Stimulated activated CD8-positive, alpha-beta memory T cell treated with anti-CD3 and anti-CD28 coated beads, Interleukin-7, amount 100 ng/mL, for 24 hours (primary cell): ENCODE results near the gene PTPRQ.
"Not testable (repeated sequence)": the region's sequence is repeated elsewhere in the genome, so short reads cannot be mapped to it uniquely, and the experiment has no call there.

Experiments
- DNase-seq: peaks from one replicate; pipeline ENCODE4 v3.0.0-alpha.2; 2020; ENCODE audit warnings: low read depth

The PTPRQ gene

DNA sequence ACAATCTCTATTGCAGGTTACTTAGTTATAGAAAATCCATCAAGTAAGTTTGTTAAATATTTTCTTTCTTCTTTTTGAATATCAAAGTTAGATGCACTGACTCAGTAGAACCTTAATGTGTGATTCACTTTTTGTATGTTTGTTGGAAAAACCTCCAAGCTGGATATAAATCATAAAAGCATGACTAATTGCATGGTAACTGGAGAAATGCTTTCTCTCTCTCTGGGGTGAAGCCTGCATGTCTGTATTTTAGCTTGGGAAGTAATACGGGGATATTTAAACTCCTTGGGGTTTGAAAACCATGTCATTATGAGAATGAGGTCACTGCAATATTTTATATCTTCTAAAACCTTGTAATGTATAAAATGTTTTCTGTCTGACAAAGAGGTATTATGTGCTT lies 204.8 kb downstream of the PTPRQ start:
- no peak for DNase-seq

GRCh38 chr12:80655751-80656150 lies 211.7 kb downstream of the PTPRQ start:
- DNase-seq, result no peak

- DNase-seq, result no peak
These were observed 215.6 kb downstream of the PTPRQ start for GRCh38 chr12:80659512-80660063.

DNA sequence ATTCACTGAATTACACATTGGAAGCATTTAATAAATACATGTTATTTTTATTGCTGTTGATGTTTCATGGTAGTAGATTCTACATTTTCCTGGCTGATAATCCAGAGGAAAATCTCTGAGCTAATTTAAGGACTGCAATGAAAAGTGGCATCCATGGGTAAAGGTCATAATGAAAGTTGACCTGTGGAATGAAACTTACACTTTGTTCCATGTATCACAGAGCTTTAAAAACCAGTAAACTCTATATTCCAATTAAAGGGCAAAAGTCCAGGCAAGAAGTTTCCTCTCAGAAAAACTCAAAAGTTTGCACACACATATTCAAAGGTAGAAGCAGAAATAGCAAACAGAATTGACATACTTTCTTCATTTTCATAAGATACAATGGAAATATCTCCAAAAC lies 218.6 kb downstream of the PTPRQ start:
- no peak for DNase-seq

GRCh38 chr12:80670214-80670613 lies 226.2 kb downstream of the PTPRQ start:
- no peak for DNase-seq

- not testable (repeated sequence) for DNase-seq
These were observed 232.1 kb downstream of the PTPRQ start for GRCh38 chr12:80676042-80676636.

DNA sequence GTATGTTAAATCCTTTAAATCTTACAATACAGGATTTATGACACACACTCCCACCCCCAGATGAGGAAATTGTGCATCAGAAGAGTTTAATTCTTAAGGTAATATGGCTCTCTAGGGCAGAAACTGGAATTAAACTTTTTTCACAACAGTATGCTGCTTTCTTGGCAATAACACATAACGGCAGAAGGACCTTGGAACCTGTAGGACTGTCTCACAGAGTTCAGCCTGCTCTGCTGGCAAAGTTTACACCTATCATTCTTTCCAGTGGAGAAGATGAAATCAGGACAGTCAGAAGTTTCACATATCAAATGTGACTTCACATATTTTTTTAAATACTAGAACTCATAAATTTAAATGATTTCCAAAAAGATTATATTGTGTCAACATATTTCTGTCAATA lies 232.8 kb downstream of the PTPRQ start:
- DNase-seq, result no peak

GRCh38 chr12:80677994-80678393 lies 234.0 kb downstream of the PTPRQ start:
- no peak for DNase-seq

GRCh38 chr12:80679346-80680131 lies 235.5 kb downstream of the PTPRQ start:
- no peak for DNase-seq

- DNase-seq, result no peak
These were observed 237.3 kb downstream of the PTPRQ start for GRCh38 chr12:80681287-80681686.

GRCh38 chr12:80681786-80682185 lies 237.8 kb downstream of the PTPRQ start:
- DNase-seq, result no peak

- DNase-seq, result no peak
These were observed 240.1 kb downstream of the PTPRQ start for GRCh38 chr12:80684077-80684495.

DNA sequence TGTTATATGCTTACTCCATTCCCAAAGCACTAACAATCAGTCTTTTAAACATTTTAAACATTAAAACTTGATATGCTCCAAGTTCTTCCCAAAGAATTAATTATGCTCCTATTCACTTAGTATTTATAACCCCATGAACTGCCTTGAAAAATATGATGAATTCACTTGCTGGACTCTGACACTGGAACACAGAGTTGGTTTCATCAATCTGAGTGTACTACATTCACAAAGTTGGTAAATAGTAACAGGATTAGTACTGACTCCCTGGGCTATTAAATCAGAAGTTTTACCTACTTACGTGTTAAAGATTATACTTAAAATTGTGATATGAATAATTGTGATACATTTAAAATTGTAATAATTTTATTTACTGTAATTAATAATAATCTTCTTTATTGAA lies 246.1 kb downstream of the PTPRQ start:
- no peak for DNase-seq

DNA sequence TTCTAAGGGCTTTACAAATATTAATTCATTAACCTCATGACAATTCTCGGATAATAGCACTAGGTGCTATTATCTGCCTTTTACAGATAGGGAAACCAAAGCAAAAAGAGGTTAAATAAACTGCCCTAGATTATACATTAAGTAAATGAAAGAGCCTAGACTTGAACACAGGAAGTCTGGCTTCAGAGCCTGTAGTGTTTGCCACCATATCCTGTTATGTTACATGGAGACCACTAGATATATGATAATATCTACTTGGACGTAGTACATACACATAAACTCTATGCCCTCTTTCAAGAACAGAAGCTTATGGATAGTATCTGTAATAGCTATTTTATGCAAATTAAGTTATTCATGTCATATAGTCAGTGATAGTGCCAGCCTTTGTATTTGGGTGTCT lies 246.5 kb downstream of the PTPRQ start:
- no peak for DNase-seq

DNA sequence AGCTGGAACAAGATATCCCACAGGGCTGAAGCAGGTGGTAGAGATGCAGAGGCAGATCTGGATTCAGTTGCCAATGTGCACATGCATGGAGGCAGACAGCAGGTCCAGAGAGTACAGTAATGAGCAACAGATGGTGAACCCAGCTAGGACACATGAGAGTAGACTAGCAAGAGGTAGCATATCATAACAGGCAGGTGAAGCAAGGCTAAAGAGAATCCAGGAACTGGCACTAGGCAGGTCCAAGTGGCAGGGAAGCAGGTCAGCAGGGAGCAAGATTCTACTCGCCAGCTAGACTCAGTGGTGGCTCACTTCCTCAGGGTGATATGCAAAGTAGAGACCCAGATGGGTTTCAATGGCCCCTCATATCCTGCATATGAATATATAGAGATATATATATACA lies 248.1 kb downstream of the PTPRQ start:
- no peak for DNase-seq

DNA sequence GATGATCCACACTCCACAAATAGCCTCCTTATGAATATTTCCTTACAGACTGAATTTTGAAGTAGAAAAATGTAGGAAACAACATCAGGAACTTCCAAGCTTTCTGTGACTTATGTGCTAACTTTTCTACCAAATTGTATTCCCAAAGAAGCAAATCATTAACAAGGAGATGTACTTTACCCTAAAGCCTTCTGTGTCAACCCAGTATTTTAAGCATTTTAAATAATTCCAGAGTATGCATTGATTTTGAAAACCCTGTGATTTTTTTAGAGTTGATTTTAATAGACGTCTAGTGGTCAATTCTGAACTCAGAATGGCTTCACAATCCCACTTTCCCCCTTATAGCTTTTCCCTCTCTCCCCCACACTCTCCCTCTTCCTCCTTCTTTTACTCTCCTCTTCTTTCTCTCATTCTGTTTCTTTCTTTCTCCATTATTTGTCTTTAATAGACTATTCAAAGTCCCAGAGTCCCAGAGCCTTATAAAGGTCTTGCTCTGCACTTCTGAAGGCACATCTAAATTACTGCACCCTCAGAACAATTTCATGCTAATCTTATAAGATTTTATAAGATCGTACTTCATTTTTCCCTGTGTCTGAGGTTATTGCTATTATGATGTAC lies 253.3 kb downstream of the PTPRQ start:
- DNase-seq, result no peak

GRCh38 chr12:80698256-80698655 lies 254.2 kb downstream of the PTPRQ start:
- DNase-seq, result no peak

DNA sequence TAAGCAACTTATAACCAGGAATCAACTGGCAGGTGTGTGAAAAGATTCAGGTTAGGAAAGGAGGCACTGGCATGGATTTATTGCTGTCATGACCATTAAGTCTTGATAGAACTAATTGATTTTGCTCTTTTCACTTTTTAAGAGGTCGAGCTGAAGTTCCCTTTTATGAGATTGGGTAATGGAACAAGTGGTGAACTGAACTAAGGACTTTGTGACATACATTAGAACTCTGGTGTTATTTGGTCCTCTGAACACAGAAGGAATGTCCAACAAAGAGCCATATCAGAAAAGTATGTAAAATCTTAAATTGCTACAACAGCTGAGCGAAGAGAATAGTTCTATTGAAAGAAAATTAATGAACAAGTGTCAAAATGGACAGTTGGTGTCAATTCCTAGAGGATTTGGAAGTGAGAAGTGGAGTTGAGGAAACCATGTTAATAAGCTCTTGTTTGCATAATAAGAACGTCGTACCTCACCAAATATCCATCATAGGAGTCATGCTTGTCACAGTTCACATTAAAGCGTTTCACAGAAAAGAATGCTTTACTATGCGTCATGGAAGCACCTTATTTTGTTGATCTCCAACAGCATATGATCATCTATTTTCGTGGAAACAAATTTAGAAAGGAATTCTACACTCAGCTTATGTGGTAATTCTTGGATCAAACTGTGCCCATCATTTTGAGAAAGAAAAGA lies 255.0 kb downstream of the PTPRQ start:
- DNase-seq, result no peak

DNA sequence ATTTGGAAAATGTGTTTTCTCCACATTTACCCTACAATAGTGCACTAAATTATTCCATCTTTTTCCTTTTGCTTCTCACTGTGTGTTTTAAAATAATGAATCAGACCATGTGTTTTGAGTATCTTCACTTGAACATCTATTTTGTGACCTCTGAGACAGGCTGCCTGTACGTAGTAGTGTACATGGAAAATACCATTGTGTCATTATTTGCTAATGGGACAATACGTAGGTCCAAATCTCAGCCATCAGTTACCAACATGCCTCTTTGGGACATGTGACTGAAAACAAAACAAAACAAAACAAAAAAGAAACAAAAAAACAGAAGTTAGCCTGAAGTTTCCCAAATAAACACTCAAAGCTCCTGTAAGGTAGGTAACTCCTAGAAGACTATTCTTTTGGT lies 256.3 kb downstream of the PTPRQ start:
- DNase-seq, result no peak

DNA sequence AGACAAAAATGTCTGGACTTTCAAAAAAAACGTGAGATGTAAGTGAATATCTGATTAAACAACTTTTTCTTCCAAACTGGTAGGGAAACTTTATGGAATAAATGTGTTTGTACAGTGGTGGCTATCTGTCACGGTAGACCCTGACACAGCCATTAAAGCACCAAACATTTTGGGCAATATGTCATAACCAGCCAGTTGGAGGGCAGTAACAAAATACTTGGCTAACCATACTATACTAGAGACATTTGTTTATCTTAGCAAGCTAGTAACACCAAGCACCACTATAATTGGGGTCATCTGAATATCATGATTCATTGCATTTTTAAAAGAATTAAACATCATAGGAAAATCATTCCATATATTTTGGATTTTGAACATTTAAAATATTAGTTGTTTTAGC lies 257.4 kb downstream of the PTPRQ start:
- DNase-seq, result no peak

DNA sequence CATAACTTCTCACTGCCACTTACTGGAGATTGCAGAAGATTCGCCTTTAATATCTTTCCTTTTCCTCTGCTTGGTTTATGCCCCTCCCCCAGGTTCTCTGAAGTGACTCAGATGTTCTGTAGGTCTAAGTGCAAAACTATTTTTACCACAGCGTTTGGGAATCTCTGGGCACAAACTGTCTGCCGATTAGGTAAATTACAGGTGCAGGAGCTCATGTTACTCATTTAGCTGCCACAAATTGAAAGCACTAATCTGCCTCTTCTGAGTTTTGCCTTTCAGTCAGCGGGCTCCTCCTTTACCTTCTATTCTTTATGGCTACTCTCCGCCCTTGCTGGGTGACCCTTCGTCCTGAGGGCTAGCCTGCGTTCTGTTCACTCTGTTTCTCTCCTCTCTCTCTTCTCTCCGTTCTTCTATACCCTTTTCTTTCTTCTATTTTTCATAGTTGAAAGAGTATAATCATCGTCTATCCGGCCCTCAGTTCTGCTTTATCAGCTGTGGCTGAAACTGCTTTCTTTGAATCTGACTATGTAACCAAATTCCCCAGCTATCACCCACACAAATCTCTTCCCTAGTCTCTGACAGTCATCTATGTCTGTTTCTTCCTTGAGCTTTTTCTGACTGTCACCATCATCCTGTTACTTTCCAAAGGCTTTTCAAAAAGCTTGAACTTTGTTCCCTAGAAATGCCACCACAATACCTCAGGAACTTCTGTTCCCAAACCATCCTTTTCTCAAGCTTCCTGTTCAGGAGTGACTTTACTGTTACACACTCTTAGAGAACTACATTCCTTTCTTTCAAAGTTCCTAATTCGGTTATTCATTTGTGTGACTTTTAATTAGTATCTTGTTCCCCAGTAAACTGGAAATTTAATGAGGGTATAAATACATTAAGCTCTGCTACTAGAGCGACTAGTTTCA lies 259.1 kb downstream of the PTPRQ start:
- DNase-seq, result no peak
